LNCAP (cell line): ENCODE data around the gene HORMAD2.

Experiments
- CTCF ChIP-seq: fragments of 450-650 bp; IDR thresholded peaks from 2 replicates; pipeline ENCODE4 v1.5.1; 2017; ENCODE audit warnings: mild to moderate bottlenecking

The HORMAD2 gene

GRCh38 chr22:30057375-30057774 is 22.9 kb upstream of the HORMAD2 start:
- no peak for TF ChIP-seq CTCF

GRCh38 chr22:30062259-30062658 is 18.0 kb upstream of the HORMAD2 start:
- TF ChIP-seq CTCF = no peak

- no peak for TF ChIP-seq CTCF
Measured at GRCh38 chr22:30062950-30063349, 17.3 kb upstream of the HORMAD2 start.

GRCh38 chr22:30064172-30064571 is 16.1 kb upstream of the HORMAD2 start:
- TF ChIP-seq CTCF = no peak

GRCh38 chr22:30073743-30074142 is 6.5 kb upstream of the HORMAD2 start:
- TF ChIP-seq CTCF = no peak

- no peak for TF ChIP-seq CTCF
Measured at GRCh38 chr22:30074147-30074546, 6.1 kb upstream of the HORMAD2 start.

GRCh38 chr22:30074994-30075393 is 5.3 kb upstream of the HORMAD2 start:
- no peak for TF ChIP-seq CTCF

- no peak for TF ChIP-seq CTCF
Measured at GRCh38 chr22:30077279-30077880, 2.9 kb upstream of the HORMAD2 start.
